LoVo (cell line): Measurements from ENCODE around the gene RERGL.
"Not testable (repeated sequence)": the region's sequence is repeated elsewhere in the genome, so short reads cannot be mapped to it uniquely, and the experiment has no call there.

Experiments
- DNase-seq: peaks from one replicate; pipeline ENCODE4 v3.0.0-alpha.2; 2016; ENCODE audit warnings: low spot score

The RERGL gene

GRCh38 chr12:18090093-18090492 is at the start of gene RERGL:
Gene RERGL, minus strand, starts transcription at chr12:18090193. Its CDS starts 53 bp downstream, at chr12:18090140.
- no peak for DNase-seq

- DNase-seq = no peak
Observed at GRCh38 chr12:18139254-18139653, 49.3 kb upstream of the RERGL start.

- DNase-seq = no peak
Observed at GRCh38 chr12:18135509-18135908, 45.5 kb upstream of the RERGL start.

- no peak for DNase-seq
Observed at GRCh38 chr12:18135086-18135485, 45.1 kb upstream of the RERGL start.

- no peak for DNase-seq
Observed at GRCh38 chr12:18130851-18131250, 40.9 kb upstream of the RERGL start.

- DNase-seq = no peak
Observed at GRCh38 chr12:18123707-18124106, 33.7 kb upstream of the RERGL start.

GRCh38 chr12:18120899-18121298 is 30.9 kb upstream of the RERGL start:
- DNase-seq = no peak

GRCh38 chr12:18108611-18109010 is 18.6 kb upstream of the RERGL start:
- no peak for DNase-seq

GRCh38 chr12:18103624-18104023 is 13.6 kb upstream of the RERGL start:
- no peak for DNase-seq

GRCh38 chr12:18101043-18101442 is 11.1 kb upstream of the RERGL start:
- DNase-seq = no peak

GRCh38 chr12:18084080-18084479 is 5.9 kb downstream of the RERGL start:
- DNase-seq = no peak

GRCh38 chr12:18079541-18080246 is 10.3 kb downstream of the RERGL start:
- DNase-seq = no peak

GRCh38 chr12:18074001-18074400 is 16.0 kb downstream of the RERGL start:
- no peak for DNase-seq

GRCh38 chr12:18072723-18073122 is 17.3 kb downstream of the RERGL start:
- no peak for DNase-seq

- DNase-seq = no peak
Observed at GRCh38 chr12:18071336-18071735, 18.7 kb downstream of the RERGL start.

- no peak for DNase-seq
Observed at GRCh38 chr12:18068355-18068754, 21.6 kb downstream of the RERGL start.

- DNase-seq = no peak
Observed at GRCh38 chr12:18066666-18067065, 23.3 kb downstream of the RERGL start.

GRCh38 chr12:18062867-18063266 is 27.1 kb downstream of the RERGL start:
- not testable (repeated sequence) for DNase-seq

- no peak for DNase-seq
Observed at GRCh38 chr12:18057051-18057450, 32.9 kb downstream of the RERGL start.

GRCh38 chr12:18054925-18055619 is 34.9 kb downstream of the RERGL start:
- no peak for DNase-seq

GRCh38 chr12:18045446-18045992 is 44.5 kb downstream of the RERGL start:
- no peak for DNase-seq

GRCh38 chr12:18040060-18040742 is 49.8 kb downstream of the RERGL start:
- not testable (repeated sequence) for DNase-seq
